OCI-LY1 (cell line): Measurements from ENCODE around the gene CHTF18.

Source experiments
- EZH2 ChIP-seq: fragments of 200-600 bp; sonication (generic), shearing (Covaris generic); IDR thresholded peaks from 2 replicates; pipeline ENCODE4 v1.8.0; 2017; ENCODE audit warnings: borderline replicate concordance, mixed run types, mild to moderate bottlenecking, antibody characterized with exemption, low read length, moderate library complexity, mixed read lengths
- TF ChIP-seq, protein P1 (sequence below): fragments of 200-600 bp; sonication (generic), shearing (Covaris generic); IDR thresholded peaks from 2 replicates; pipeline ENCODE4 v1.5.1; 2017; ENCODE audit warnings: mild to moderate bottlenecking, antibody characterized with exemption, low read length, moderate library complexity, mixed read lengths

- TF ChIP-seq, protein P1, sequence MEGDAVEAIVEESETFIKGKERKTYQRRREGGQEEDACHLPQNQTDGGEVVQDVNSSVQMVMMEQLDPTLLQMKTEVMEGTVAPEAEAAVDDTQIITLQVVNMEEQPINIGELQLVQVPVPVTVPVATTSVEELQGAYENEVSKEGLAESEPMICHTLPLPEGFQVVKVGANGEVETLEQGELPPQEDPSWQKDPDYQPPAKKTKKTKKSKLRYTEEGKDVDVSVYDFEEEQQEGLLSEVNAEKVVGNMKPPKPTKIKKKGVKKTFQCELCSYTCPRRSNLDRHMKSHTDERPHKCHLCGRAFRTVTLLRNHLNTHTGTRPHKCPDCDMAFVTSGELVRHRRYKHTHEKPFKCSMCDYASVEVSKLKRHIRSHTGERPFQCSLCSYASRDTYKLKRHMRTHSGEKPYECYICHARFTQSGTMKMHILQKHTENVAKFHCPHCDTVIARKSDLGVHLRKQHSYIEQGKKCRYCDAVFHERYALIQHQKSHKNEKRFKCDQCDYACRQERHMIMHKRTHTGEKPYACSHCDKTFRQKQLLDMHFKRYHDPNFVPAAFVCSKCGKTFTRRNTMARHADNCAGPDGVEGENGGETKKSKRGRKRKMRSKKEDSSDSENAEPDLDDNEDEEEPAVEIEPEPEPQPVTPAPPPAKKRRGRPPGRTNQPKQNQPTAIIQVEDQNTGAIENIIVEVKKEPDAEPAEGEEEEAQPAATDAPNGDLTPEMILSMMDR, result no peak
- no peak for TF ChIP-seq EZH2
Observed at GRCh38 chr16:803754-804080, 15.3 kb downstream of the CHTF18 start.
